ENCODE data around the gene ZNF219. TPM values are rescaled to one million over a fixed set of nuclear protein-coding genes. Genes with fewer than 3 reads are reported as not detected.

The ZNF219 gene
- total and polyA plus RNA-seq, 2 of the 13 experiments (the other 11 are each of a cell fraction or from before 2014, with no cell fraction given) = 34.5 to 36.6 TPM

DNA sequence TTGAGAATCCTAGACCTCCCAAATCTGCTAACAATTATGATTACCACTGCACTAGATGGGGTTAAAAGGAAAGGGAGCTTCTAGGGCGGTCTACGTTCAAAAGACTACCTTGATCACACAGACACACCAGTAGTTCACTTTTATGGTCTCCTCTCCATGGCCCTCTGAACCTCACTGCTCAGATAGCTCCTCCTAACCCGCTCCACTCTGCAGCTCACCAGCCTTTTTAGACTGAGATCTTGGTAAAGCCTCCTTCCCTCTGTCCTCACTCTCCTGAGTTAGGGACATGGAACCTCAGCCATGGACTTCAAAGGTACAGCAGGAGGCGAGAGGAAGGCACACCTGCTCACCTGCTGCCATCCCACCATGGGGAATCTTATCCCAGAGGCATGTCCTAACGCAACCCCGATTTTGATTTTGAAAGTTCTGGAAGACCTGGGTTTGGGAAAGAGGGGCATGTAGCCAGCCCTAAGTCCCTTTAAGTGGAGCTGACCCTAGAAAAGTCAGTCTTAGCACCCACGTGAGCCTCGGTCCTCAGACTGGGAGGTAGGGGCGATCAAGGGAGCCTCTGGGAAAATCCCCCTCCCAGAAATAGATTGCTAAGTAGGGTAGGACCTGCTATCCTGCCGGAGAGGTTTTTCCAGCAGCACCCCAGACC, 1.3 kb downstream of the ZNF219 start (continued):
- TF ChIP-seq ZNF589 (CRISPR knock-in tag; conservative IDR thresholded peaks at IDR 0.05) = no peak
- TF ChIP-seq GABPA (IDR thresholded peaks at IDR 0.05; ENCODE audit: low read depth, low read length) = no peak
- no peak for TF ChIP-seq GABPA (CRISPR knock-in tag; IDR thresholded peaks at IDR 0.05; ENCODE audit: low read depth)
- no peak for TF ChIP-seq BRCA1 (CRISPR knock-in tag; IDR thresholded peaks at IDR 0.05)
- no peak for TF ChIP-seq PAX8 (CRISPR knock-in tag; IDR thresholded peaks at IDR 0.05; ENCODE audit: borderline replicate concordance)
- TF ChIP-seq ZMYM3 (CRISPR knock-in tag; IDR thresholded peaks at IDR 0.05) = no peak
- no peak for TF ChIP-seq MED1 (CRISPR knock-in tag; IDR thresholded peaks at IDR 0.05)
- no peak for TF ChIP-seq CEBPG (CRISPR knock-in tag; IDR thresholded peaks at IDR 0.05)
- TF ChIP-seq, protein P1, sequence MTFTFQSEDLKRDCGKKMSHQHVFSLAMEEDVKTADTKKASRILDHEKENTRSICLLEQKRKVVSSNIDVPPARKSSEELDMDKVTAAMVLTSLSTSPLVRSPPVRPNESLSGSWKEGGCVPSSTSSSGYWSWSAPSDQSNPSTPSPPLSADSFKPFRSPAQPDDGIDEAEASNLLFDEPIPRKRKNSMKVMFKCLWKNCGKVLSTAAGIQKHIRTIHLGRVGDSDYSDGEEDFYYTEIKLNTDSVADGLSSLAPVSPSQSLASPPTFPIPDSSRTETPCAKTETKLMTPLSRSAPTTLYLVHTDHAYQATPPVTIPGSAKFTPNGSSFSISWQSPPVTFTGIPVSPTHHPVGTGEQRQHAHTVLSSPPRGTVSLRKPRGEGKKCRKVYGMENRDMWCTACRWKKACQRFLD (CRISPR knock-in tag; IDR thresholded peaks at IDR 0.05; ENCODE audit: borderline replicate concordance) = no peak
- TF ChIP-seq ZMAT3 (CRISPR knock-in tag; conservative IDR thresholded peaks at IDR 0.05) = no peak
- 0 out of 2 replicates have a peak, but pooled peaks have one; percentile 27 for TF ChIP-seq ZNF567 (CRISPR knock-in tag; IDR thresholded peaks at IDR 0.05; ENCODE audit: borderline replicate concordance)
- TF ChIP-seq ETV5 (CRISPR knock-in tag; IDR thresholded peaks at IDR 0.05; ENCODE audit: borderline replicate concordance) = no peak
- no peak for TF ChIP-seq ZBTB20 (CRISPR knock-in tag; IDR thresholded peaks at IDR 0.05; ENCODE audit: borderline replicate concordance, low read depth)
- TF ChIP-seq NKX3-1 (CRISPR knock-in tag; IDR thresholded peaks at IDR 0.05) = no peak
- no peak for TF ChIP-seq CENPX (CRISPR knock-in tag; IDR thresholded peaks at IDR 0.05)
- TF ChIP-seq, protein P2, sequence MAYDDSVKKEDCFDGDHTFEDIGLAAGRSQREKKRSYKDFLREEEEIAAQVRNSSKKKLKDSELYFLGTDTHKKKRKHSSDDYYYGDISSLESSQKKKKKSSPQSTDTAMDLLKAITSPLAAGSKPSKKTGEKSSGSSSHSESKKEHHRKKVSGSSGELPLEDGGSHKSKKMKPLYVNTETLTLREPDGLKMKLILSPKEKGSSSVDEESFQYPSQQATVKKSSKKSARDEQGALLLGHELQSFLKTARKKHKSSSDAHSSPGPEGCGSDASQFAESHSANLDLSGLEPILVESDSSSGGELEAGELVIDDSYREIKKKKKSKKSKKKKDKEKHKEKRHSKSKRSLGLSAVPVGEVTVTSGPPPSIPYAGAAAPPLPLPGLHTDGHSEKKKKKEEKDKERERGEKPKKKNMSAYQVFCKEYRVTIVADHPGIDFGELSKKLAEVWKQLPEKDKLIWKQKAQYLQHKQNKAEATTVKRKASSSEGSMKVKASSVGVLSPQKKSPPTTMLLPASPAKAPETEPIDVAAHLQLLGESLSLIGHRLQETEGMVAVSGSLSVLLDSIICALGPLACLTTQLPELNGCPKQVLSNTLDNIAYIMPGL (CRISPR knock-in tag; IDR thresholded peaks at IDR 0.05; ENCODE audit: borderline replicate concordance in 1 of 2, low read depth in 1 of 2) = no peak
- TF ChIP-seq ARNT2 (CRISPR knock-in tag; IDR thresholded peaks at IDR 0.05; ENCODE audit: low read depth) = peak; percentile 61; the same call in 1 of the 2 replicates
- TF ChIP-seq ELF4 (CRISPR knock-in tag; IDR thresholded peaks at IDR 0.05; ENCODE audit: borderline replicate concordance) = no peak
- TF ChIP-seq ZNF230 (CRISPR knock-in tag; IDR thresholded peaks at IDR 0.05) = peak; percentile 45; the same call in 1 of the 2 replicates
- no peak for TF ChIP-seq AGO1 (IDR thresholded peaks at IDR 0.05; ENCODE audit: low read depth, low read length, poor library complexity, severe bottlenecking)
- TF ChIP-seq ZNF350 (CRISPR knock-in tag; IDR thresholded peaks at IDR 0.05; ENCODE audit: borderline replicate concordance, low read depth) = no peak
- TF ChIP-seq, protein P3, sequence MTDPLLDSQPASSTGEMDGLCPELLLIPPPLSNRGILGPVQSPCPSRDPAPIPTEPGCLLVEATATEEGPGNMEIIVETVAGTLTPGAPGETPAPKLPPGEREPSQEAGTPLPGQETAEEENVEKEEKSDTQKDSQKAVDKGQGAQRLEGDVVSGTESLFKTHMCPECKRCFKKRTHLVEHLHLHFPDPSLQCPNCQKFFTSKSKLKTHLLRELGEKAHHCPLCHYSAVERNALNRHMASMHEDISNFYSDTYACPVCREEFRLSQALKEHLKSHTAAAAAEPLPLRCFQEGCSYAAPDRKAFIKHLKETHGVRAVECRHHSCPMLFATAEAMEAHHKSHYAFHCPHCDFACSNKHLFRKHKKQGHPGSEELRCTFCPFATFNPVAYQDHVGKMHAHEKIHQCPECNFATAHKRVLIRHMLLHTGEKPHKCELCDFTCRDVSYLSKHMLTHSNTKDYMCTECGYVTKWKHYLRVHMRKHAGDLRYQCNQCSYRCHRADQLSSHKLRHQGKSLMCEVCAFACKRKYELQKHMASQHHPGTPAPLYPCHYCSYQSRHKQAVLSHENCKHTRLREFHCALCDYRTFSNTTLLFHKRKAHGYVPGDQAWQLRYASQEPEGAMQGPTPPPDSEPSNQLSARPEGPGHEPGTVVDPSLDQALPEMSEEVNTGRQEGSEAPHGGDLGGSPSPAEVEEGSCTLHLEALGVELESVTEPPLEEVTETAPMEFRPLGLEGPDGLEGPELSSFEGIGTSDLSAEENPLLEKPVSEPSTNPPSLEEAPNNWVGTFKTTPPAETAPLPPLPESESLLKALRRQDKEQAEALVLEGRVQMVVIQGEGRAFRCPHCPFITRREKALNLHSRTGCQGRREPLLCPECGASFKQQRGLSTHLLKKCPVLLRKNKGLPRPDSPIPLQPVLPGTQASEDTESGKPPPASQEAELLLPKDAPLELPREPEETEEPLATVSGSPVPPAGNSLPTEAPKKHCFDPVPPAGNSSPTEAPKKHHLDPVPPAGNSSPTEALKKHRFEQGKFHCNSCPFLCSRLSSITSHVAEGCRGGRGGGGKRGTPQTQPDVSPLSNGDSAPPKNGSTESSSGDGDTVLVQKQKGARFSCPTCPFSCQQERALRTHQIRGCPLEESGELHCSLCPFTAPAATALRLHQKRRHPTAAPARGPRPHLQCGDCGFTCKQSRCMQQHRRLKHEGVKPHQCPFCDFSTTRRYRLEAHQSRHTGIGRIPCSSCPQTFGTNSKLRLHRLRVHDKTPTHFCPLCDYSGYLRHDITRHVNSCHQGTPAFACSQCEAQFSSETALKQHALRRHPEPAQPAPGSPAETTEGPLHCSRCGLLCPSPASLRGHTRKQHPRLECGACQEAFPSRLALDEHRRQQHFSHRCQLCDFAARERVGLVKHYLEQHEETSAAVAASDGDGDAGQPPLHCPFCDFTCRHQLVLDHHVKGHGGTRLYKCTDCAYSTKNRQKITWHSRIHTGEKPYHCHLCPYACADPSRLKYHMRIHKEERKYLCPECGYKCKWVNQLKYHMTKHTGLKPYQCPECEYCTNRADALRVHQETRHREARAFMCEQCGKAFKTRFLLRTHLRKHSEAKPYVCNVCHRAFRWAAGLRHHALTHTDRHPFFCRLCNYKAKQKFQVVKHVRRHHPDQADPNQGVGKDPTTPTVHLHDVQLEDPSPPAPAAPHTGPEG (CRISPR knock-in tag; IDR thresholded peaks at IDR 0.05) = no peak

All from HepG2 (cell line).